WTC11 (cell line): ENCODE data around the gene LGR6. TPM values are rescaled to one million over a fixed set of nuclear protein-coding genes. Genes with fewer than 3 reads are reported as not detected.
"Not testable (repeated sequence)": the region's sequence is repeated elsewhere in the genome, so short reads cannot be mapped to it uniquely, and the experiment has no call there.

Experiments used
- ATAC-seq: fragments of 200-7000 bp; cut with Tn5 transposase; 2 replicates; pipeline ENCODE4 v1.10.0; 2021; ENCODE audit warnings: mild to moderate bottlenecking, moderate library complexity
- CTCF ChIA-PET: fragments of 300-600 bp; sonication (Branson Sonifier 250); formaldehyde crosslinking; loops from one replicate; lab custom pipeline; 2021; ENCODE audit warnings: antibody characterized with exemption; lab: Charles Lee
- POLR2A ChIA-PET: fragments of 350-600 bp; sonication (Branson Sonifier 250); formaldehyde crosslinking; loops from one replicate; lab custom pipeline; 2021; ENCODE audit warnings: antibody characterized with exemption; lab: Charles Lee
- DNase-seq: peaks from one replicate; pipeline ENCODE4 v3.0.0; 2021; ENCODE audit warnings: low spot score
- H3K27ac Mint-ChIP-seq: 2 replicates; pipeline ENCODE4 v1.8.0; 2021; ENCODE audit warnings: mixed read lengths
- H3K27me3 Mint-ChIP-seq: 2 replicates; pipeline ENCODE4 v1.8.0; 2021; ENCODE audit warnings: low read depth, mild to moderate bottlenecking, moderate library complexity, mixed read lengths
- H3K36me3 Mint-ChIP-seq: 2 replicates; pipeline ENCODE4 v1.8.0; 2021; ENCODE audit warnings: mixed read lengths
- H3K4me1 Mint-ChIP-seq: 2 replicates; pipeline ENCODE4 v1.8.0; 2022; ENCODE audit warnings: mixed read lengths
- H3K4me3 Mint-ChIP-seq: 2 replicates; pipeline ENCODE4 v1.8.0; 2021; ENCODE audit warnings: mild to moderate bottlenecking, moderate library complexity, mixed read lengths
- H3K9me3 Mint-ChIP-seq: 2 replicates; pipeline ENCODE4 v1.8.0; 2021; ENCODE audit warnings: mixed read lengths
- ESRRA ChIP-seq: sonication (generic); formaldehyde crosslinking; IDR thresholded peaks from 2 replicates; pipeline ENCODE4 v1.8.1; 2022; ENCODE audit warnings: mild to moderate bottlenecking, missing genetic modification reagents, borderline replicate concordance
- GTF2I ChIP-seq: fragments of 250-450 bp; sonication (Bioruptor Pico); conservative IDR thresholded peaks from 2 replicates; pipeline ENCODE4 v1.4.0; 2021; ENCODE audit warnings: mild to moderate bottlenecking
- NFYB ChIP-seq: sonication (generic); formaldehyde crosslinking; conservative IDR thresholded peaks from 2 replicates; pipeline ENCODE4 v1.8.0; 2022; ENCODE audit warnings: low read depth, missing genetic modification reagents
- total RNA-seq: library from RNA; stranded (reverse); gene quantifications from 3 replicates; pipeline ENCODE4 v1.2.3, GENCODE V29; 2021
- TF ChIP-seq, protein P1 (sequence below): fragments of 200-600 bp; IDR thresholded peaks from 2 replicates; pipeline ENCODE4 v1.8.0; 2022; ENCODE audit warnings: antibody characterized with exemption
- TF ChIP-seq, protein P2 (sequence below): sonication (generic); formaldehyde crosslinking; IDR thresholded peaks from 2 replicates; pipeline ENCODE4 v1.8.0; 2022; ENCODE audit warnings: missing genetic modification reagents

The LGR6 gene
- total RNA-seq, 1 experiment from 2014 or later, result 1.1 TPM

GRCh38 chr1:202189001-202189790 is 4.4 kb upstream of the LGR6 start:
- CTCF ChIA-PET, result interaction anchor here (0.6 to 3.8 kb wide), 48 partner anchors 9 to 698 kb away, joined by 3 to 49 read pairs (median 4); partner anchors contain the start of genes GPR37L1, PTPN7 and UBE2T
- TF ChIP-seq, protein P1, sequence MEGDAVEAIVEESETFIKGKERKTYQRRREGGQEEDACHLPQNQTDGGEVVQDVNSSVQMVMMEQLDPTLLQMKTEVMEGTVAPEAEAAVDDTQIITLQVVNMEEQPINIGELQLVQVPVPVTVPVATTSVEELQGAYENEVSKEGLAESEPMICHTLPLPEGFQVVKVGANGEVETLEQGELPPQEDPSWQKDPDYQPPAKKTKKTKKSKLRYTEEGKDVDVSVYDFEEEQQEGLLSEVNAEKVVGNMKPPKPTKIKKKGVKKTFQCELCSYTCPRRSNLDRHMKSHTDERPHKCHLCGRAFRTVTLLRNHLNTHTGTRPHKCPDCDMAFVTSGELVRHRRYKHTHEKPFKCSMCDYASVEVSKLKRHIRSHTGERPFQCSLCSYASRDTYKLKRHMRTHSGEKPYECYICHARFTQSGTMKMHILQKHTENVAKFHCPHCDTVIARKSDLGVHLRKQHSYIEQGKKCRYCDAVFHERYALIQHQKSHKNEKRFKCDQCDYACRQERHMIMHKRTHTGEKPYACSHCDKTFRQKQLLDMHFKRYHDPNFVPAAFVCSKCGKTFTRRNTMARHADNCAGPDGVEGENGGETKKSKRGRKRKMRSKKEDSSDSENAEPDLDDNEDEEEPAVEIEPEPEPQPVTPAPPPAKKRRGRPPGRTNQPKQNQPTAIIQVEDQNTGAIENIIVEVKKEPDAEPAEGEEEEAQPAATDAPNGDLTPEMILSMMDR, result peak; percentile 93
- TF ChIP-seq, protein P2, sequence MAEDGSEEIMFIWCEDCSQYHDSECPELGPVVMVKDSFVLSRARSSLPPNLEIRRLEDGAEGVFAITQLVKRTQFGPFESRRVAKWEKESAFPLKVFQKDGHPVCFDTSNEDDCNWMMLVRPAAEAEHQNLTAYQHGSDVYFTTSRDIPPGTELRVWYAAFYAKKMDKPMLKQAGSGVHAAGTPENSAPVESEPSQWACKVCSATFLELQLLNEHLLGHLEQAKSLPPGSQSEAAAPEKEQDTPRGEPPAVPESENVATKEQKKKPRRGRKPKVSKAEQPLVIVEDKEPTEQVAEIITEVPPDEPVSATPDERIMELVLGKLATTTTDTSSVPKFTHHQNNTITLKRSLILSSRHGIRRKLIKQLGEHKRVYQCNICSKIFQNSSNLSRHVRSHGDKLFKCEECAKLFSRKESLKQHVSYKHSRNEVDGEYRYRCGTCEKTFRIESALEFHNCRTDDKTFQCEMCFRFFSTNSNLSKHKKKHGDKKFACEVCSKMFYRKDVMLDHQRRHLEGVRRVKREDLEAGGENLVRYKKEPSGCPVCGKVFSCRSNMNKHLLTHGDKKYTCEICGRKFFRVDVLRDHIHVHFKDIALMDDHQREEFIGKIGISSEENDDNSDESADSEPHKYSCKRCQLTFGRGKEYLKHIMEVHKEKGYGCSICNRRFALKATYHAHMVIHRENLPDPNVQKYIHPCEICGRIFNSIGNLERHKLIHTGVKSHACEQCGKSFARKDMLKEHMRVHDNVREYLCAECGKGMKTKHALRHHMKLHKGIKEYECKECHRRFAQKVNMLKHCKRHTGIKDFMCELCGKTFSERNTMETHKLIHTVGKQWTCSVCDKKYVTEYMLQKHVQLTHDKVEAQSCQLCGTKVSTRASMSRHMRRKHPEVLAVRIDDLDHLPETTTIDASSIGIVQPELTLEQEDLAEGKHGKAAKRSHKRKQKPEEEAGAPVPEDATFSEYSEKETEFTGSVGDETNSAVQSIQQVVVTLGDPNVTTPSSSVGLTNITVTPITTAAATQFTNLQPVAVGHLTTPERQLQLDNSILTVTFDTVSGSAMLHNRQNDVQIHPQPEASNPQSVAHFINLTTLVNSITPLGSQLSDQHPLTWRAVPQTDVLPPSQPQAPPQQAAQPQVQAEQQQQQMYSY, result 0 out of 2 replicates have a peak, but pooled peaks have one; percentile 33
- TF ChIP-seq NFYB (CRISPR knock-in tag) (no peak), ESRRA (CRISPR knock-in tag) (no peak)
- H3K27ac Mint-ChIP-seq, result no peak overlapping the region
- peaks cover 12% of the 10 kb centered on the region for H3K4me1 Mint-ChIP-seq
- ATAC-seq (peak; percentile 38), DNase-seq (peak; percentile 94)
- H3K27me3 Mint-ChIP-seq, result peaks cover 15% of the 10 kb centered on the region
- H3K4me3 Mint-ChIP-seq, result no peak overlapping the region
- no peaks in the 10 kb centered on the region for H3K36me3 Mint-ChIP-seq
- H3K9me3 Mint-ChIP-seq, result no peaks in the 10 kb centered on the region
- POLR2A ChIA-PET, result no interaction called here

DNA sequence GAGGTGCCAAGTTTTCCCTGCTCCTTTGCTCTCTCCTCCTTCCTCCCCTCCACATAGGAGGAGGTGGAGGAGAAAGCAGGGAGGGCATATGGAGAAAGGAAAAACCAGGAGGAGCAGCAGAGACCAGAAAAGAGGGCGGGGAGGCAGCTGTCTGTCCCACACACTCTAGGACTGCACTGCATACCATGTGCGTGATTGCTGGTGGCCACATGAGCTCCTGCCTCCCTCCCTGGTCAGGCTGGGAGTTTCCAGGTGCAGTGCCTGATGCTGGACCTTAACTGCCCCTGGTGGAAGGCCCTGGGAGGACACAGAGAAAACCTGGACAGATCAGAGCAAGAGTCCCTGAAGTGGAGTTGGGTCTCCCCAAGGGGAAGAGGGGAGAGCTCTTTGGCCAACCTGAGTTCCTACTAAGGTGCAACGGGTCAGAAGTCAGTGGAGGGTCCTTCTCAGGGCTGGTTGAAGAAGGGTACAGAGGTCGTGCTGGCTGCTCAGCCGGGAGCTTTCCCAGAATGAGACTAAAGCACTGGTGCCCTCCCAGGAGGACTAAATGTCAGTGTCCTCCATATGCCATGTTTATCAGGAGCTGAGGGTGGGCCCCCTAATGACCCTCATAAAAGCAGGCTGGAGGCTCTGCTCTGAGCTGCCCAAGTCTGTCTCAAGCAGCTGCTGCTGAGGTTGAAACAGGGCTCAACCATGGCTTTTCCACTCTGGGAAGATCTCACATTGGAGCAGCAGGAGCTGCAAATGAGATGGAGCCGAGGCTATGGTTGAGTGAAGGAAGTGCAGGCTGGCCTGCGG is 3.5 kb upstream of the LGR6 start:
- TF ChIP-seq, protein P2, result peak; percentile 65; the same call in 1 of the 2 replicates
- no peak for TF ChIP-seq GTF2I
- TF ChIP-seq, all 79 proteins: peak for 1
- H3K4me3 Mint-ChIP-seq, result no peak overlapping the region
- ChIA-PET POLR2A (no interaction called here), CTCF (interaction anchor here (0.6 to 3.8 kb wide), 32 partner anchors 10 to 530 kb away, joined by 3 to 49 read pairs (median 6); partner anchors contain the start of genes GPR37L1, PTPN7 and UBE2T)
- no peaks in the 10 kb centered on the region for H3K36me3 Mint-ChIP-seq
- no peaks in the 10 kb centered on the region for H3K9me3 Mint-ChIP-seq
- DNase-seq, result peak; percentile 42
- peaks cover 21% of the 10 kb centered on the region for H3K27me3 Mint-ChIP-seq
- H3K27ac Mint-ChIP-seq, result no peak overlapping the region
- H3K4me1 Mint-ChIP-seq, result peaks cover 4% of the 10 kb centered on the region
- no peak for ATAC-seq

DNA sequence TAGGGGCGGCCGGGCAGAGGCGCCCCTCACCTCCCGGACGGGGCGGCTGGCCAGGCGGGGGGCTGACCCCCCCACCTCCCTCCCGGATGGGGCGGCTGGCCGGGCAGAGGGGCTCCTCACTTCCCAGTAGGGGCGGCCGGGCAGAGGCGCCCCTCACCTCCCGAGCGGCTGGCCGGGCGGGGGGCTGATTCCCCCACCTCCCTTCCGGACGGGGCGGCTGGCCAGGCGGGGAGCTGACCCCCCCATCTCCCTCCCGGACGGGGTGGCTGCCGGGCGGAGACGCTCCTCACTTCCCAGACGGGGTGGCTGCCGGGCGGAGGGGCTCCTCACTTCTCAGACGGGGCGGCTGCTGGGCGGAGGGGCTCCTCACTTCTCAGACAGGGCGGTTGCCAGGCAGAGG is 2.2 kb upstream of the LGR6 start:
- CTCF ChIA-PET, ATAC-seq, H3K36me3 Mint-ChIP-seq, POLR2A ChIA-PET, H3K9me3 Mint-ChIP-seq, DNase-seq, H3K4me1 Mint-ChIP-seq, H3K27ac Mint-ChIP-seq, H3K4me3 Mint-ChIP-seq: not testable (repeated sequence)
- peaks cover 33% of the 10 kb centered on the region for H3K27me3 Mint-ChIP-seq
